Thymus (tissue), 11 donors: ENCODE results near the gene ANKRD10. TPM values are rescaled to one million over a fixed set of nuclear protein-coding genes. Genes with fewer than 3 reads are reported as not detected.

Source experiments
- DNase-seq, 9 donors: peaks; one replicate each; pipeline ENCODE4 v3.0.0-alpha.2; 2013; ENCODE audit warnings: low spot score in 9 of 9, low read depth in 6 of 9, missing footprints in 1 of 9
- H3K27ac ChIP-seq, 2 donors: one replicate each; pipeline ENCODE4 v1.5.1; 2013; ENCODE audit warnings: control low read depth in 1 of 2, low read depth in 1 of 2, low read length in 1 of 2, mild to moderate bottlenecking in 1 of 2, moderate library complexity in 1 of 2
- H3K27me3 ChIP-seq, 2 donors: one replicate each; pipeline ENCODE4 v1.5.1; 2013; ENCODE audit warnings: low read length in 1 of 2; ENCODE audit not compliant: control insufficient read depth in 2 of 2, insufficient read depth in 1 of 2
- H3K36me3 ChIP-seq, 2 donors: one replicate each; pipeline ENCODE4 v1.5.1; 2013; ENCODE audit warnings: low read length in 1 of 2, mild to moderate bottlenecking in 1 of 2, moderate library complexity in 1 of 2; ENCODE audit not compliant: control insufficient read depth in 2 of 2, insufficient read depth in 2 of 2
- H3K4me1 ChIP-seq, 2 donors: one replicate each; pipeline ENCODE4 v1.5.1; 2013; ENCODE audit warnings: low read length in 2 of 2; ENCODE audit not compliant: control insufficient read depth in 2 of 2, insufficient read depth in 2 of 2
- H3K4me3 ChIP-seq, 2 donors: one replicate each; pipeline ENCODE4 v1.5.1; 2013; ENCODE audit warnings: low read length in 2 of 2, control low read depth in 1 of 2, mild to moderate bottlenecking in 1 of 2
- H3K9me3 ChIP-seq, 2 donors: one replicate each; pipeline ENCODE4 v1.5.1; 2013; ENCODE audit warnings: low read length in 1 of 2, mild to moderate bottlenecking in 1 of 2; ENCODE audit not compliant: control insufficient read depth in 2 of 2, insufficient read depth in 1 of 2
- WGBS: extraction: QIAGEN DNeasy Blood & Tissue Kit; methylation state at CpG from one replicate; pipeline ENCODE4 v1.1.7; 2013; 5-methylcytosine and 5-hydroxymethylcytosine counted together
- polyA plus RNA-seq: library from polyadenylated mRNA; stranded (reverse); fragments of 200-250 nt; gene quantifications from one replicate; pipeline ENCODE4 v1.2.3, GENCODE V29; 2013
- total RNA-seq: library from RNA; stranded (reverse); fragments of 120-200 nt; gene quantifications from one replicate; pipeline ENCODE4 v1.2.4, GENCODE V29; 2013
- donor health status: healthy.

The ANKRD10 gene
- total and polyA plus RNA-seq, 2 donors, result 85.8 to 207 TPM

- H3K4me3 ChIP-seq, result no peak overlapping the region
- no peak overlapping the region for H3K27ac ChIP-seq
- no peaks in the 10 kb centered on the region for H3K4me1 ChIP-seq
- peaks cover 0 to 6% of the 10 kb centered on the region in 2 donors for H3K27me3 ChIP-seq
- DNase-seq, result no peak
- no peaks in the 10 kb centered on the region for H3K9me3 ChIP-seq
- 74% methylated on average over 2 of the region's 2 CpGs for WGBS
- no peaks in the 10 kb centered on the region for H3K36me3 ChIP-seq
These were observed 78.3 kb downstream of the ANKRD10 start for GRCh38 chr13:110836605-110836903.

- Histone ChIP-seq H3K9me3 (no peaks in the 10 kb centered on the region), H3K4me1 (no peaks in the 10 kb centered on the region), H3K4me3 (no peak overlapping the region), H3K36me3 (no peaks in the 10 kb centered on the region), H3K27me3 (peaks cover 0 to 6% of the 10 kb centered on the region in 2 donors), H3K27ac (no peak overlapping the region)
- no peak for DNase-seq
- 78% methylated on average over 7 of the region's 7 CpGs for WGBS
These were observed 78.9 kb downstream of the ANKRD10 start for GRCh38 chr13:110835721-110836604.

GRCh38 chr13:110834572-110834971 is 80.3 kb downstream of the ANKRD10 start:
- no peak for DNase-seq
- Histone ChIP-seq H3K4me3 (no peak overlapping the region), H3K9me3 (no peaks in the 10 kb centered on the region), H3K36me3 (no peaks in the 10 kb centered on the region), H3K27ac (no peak overlapping the region), H3K27me3 (peaks cover 0 to 6% of the 10 kb centered on the region in 2 donors), H3K4me1 (no peaks in the 10 kb centered on the region)
- WGBS, result 87% methylated on average over 7 of the region's 7 CpGs

- WGBS, result 89% methylated on average over 10 of the region's 10 CpGs
- no peak for DNase-seq
- H3K9me3 ChIP-seq, result no peaks in the 10 kb centered on the region
These were observed 82.3 kb downstream of the ANKRD10 start for GRCh38 chr13:110832531-110832930.

GRCh38 chr13:110832205-110832479 is 82.7 kb downstream of the ANKRD10 start:
- no peak overlapping the region for H3K27ac ChIP-seq
- no peaks in the 10 kb centered on the region for H3K36me3 ChIP-seq
- WGBS, result 94% methylated on average over 3 of the region's 3 CpGs
- H3K27me3 ChIP-seq, result peaks cover 0 to 6% of the 10 kb centered on the region in 2 donors
- no peaks in the 10 kb centered on the region for H3K9me3 ChIP-seq
- no peak for DNase-seq
- H3K4me1 ChIP-seq, result no peaks in the 10 kb centered on the region
- no peak overlapping the region for H3K4me3 ChIP-seq

More at GRCh38 chr13:110832531-110832930, 82.3 kb downstream of the ANKRD10 start:
- Histone ChIP-seq H3K27ac (no peak overlapping the region), H3K27me3 (peaks cover 0 to 6% of the 10 kb centered on the region in 2 donors), H3K4me3 (no peak overlapping the region), H3K4me1 (no peaks in the 10 kb centered on the region), H3K36me3 (no peaks in the 10 kb centered on the region)

GRCh38 chr13:110831437-110832204 is 83.2 kb downstream of the ANKRD10 start:
- 87% methylated on average over 14 of the region's 14 CpGs for WGBS
- Histone ChIP-seq H3K27ac (no peak overlapping the region), H3K4me1 (no peaks in the 10 kb centered on the region), H3K27me3 (peaks cover 0 to 6% of the 10 kb centered on the region in 2 donors), H3K36me3 (no peaks in the 10 kb centered on the region), H3K4me3 (no peak overlapping the region), H3K9me3 (no peaks in the 10 kb centered on the region)
- no peak for DNase-seq

- H3K27me3 ChIP-seq, result peaks cover 0 to 6% of the 10 kb centered on the region in 2 donors
- no peak overlapping the region for H3K4me3 ChIP-seq
- no peaks in the 10 kb centered on the region for H3K9me3 ChIP-seq
- H3K27ac ChIP-seq, result no peak overlapping the region
- H3K4me1 ChIP-seq, result no peaks in the 10 kb centered on the region
- DNase-seq, result no peak
- 78% methylated on average over 16 of the region's 16 CpGs for whole genome bisulfite sequencing
- H3K36me3 ChIP-seq, result no peaks in the 10 kb centered on the region
These were observed 84.0 kb downstream of the ANKRD10 start for GRCh38 chr13:110830800-110831371.

GRCh38 chr13:110830331-110830730 is 84.5 kb downstream of the ANKRD10 start:
- Histone ChIP-seq H3K9me3 (no peaks in the 10 kb centered on the region), H3K27ac (no peak overlapping the region), H3K27me3 (peaks cover 0 to 6% of the 10 kb centered on the region in 2 donors), H3K36me3 (no peaks in the 10 kb centered on the region), H3K4me3 (no peak overlapping the region), H3K4me1 (no peaks in the 10 kb centered on the region)
- 94% methylated on average over 16 of the region's 16 CpGs for WGBS
- no peak for DNase-seq

GRCh38 chr13:110829486-110829885 is 85.4 kb downstream of the ANKRD10 start:
- H3K4me3 ChIP-seq, result no peak overlapping the region
- no peak for DNase-seq
- no peaks in the 10 kb centered on the region for H3K4me1 ChIP-seq
- H3K27me3 ChIP-seq, result peaks cover 0 to 6% of the 10 kb centered on the region in 2 donors
- no peaks in the 10 kb centered on the region for H3K9me3 ChIP-seq
- 98% methylated on average over 8 of the region's 8 CpGs for WGBS
- no peak overlapping the region for H3K27ac ChIP-seq
- H3K36me3 ChIP-seq, result no peaks in the 10 kb centered on the region
